Activated effector memory CD4-positive, alpha-beta T cell treated with anti-CD3 and anti-CD28 coated beads, Interleukin-2, amount 50 U/mL, for 16 hours (primary cell): ENCODE measurements around the gene SH3YL1.
A peak's percentile ranks its signal among the peaks of the same experiment; 100 is the strongest.
"Not testable (repeated sequence)": the region's sequence is repeated elsewhere in the genome, so short reads cannot be mapped to it uniquely, and the experiment has no call there.

Experiments used
- DNase-seq: peaks from one replicate; pipeline ENCODE4 v3.0.0-alpha.2; 2020

Gene SH3YL1

DNA sequence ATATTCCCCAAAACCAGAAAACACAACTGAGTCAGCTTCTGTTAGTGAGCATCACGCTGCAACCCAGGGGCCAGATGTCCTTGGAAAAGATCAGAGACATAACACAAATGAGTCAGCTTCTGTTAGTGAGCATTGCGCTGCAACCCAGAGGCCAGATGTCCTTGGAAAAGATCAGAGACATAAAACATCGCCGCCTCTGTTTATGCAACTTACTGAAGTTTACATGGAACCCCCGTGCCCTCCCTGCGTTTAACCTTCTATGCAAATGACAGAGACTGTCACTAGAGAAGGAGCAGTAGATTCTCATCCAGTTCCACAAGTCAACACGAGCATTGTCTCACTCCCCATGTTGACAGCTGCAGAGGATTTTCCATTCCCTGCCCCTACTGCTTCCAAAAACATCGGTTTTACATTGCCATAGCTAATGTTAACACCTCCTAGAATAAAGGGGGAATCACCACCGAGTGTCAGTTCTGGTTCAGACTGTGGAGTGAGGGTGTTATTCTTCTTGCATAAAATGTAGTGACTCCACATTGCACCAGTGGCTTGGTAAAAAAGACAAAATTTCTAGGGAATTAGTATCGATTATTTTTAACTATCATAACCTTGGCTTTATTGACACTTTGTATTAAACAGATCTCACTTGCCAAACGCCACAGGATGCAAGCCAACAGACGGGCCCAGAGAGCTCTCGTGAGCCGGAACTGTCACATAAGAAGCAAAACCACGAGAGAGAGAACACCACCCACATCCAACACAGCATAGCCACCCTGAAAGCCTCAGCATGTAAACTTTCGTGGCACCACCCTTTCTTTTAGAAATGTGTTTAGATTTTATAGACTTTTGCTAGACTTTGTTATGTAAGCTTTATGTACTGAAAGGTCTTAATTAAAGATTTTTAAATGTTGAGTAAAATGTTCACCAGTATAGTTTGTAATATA is 87.7 kb downstream of the SH3YL1 start:
- peak; percentile 78 for DNase-seq

DNA sequence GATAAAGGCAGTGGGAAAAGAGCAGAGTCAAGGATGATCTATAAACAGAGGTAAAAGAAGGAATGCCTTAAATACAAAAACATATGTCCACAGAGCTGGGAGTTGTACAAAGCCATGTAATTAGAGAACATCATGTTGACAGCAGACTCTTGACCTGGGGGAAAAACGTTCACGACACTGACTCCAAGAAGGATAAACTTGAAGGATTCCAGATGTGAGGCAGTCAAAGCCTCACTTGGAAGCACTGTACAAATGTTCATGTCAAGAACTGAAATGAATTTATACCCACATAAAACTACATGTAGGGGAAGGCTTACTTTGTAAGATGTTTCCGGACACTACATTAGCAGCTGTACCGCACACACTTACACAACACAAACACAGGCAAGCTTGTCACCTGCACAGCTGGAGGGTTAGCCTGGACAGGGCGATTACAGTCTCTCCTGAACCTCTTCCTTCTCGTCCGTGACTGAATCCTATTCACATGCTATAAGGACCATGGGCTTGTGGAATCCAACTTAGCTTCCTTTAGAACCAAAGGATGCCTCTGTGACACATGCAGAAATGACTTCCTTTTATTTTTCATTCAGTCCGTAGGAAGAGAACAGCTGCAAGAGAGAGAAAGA is 88.6 kb downstream of the SH3YL1 start:
- no peak for DNase-seq

DNA sequence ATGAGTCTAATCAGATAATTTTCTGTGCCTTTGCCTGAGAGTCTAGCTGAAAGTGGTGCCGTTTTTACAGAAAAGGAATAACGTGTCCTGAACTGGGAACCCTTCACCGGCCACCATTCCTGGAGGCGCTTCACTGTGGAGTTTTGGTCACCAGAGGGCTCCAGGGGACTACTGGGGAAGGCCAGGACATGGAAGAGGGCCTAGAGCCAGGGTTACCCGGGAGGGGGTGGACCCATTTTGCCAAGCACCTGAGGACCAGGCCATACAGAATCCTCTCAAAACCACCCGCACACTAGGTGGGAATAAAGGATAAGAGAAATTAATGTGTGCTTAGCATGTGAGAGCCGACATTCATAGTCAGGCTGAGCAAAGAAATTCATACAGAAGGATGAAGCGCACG is 91.7 kb downstream of the SH3YL1 start:
- DNase-seq = not testable (repeated sequence)

DNA sequence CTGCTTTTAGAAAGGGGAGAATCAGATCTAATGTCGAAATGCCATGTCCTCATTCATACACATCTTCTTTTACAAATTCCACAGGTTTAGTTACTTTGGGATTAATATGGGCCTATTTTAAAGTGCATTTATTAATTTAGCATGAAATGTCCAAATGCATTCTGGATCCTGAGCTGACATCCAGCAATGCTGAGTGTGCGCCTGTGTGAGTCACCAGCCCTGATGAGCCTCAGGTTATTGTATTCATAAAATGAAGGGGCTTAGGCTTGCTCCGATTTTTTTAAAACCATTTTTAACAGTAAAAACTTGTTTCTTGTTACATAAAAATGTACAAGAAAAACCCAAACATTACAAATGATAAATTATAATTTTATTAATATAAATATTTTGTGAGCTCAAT is 94.1 kb downstream of the SH3YL1 start:
- DNase-seq = no peak
